Ovary (tissue), 3 donors: ENCODE measurements around the gene C4A.

Experiments used
- EP300 ChIP-seq: sonication (generic); formaldehyde crosslinking; IDR thresholded peaks from one replicate; pipeline ENCODE4 v1.6.1; 2017; ENCODE audit warnings: antibody characterized with exemption
- POLR2A ChIP-seq: fragments of 450-650 bp; IDR thresholded peaks from one replicate; pipeline ENCODE4 v1.6.1; 2017; ENCODE audit warnings: antibody characterized with exemption, mild to moderate bottlenecking, moderate library complexity
- TF ChIP-seq, protein P1 (sequence below), 3 donors: fragments of 450-650 bp in 2 of 3; fragments of 200-600 bp in 1 of 3; IDR thresholded peaks; one replicate each; pipeline versions ENCODE4 v1.5.1 to v1.8.0; 2016 to 2022; ENCODE audit warnings: antibody characterized with exemption in 3 of 3, mild to moderate bottlenecking in 1 of 3
- donor health status: DM: no; HTN: no; CAD: no.

DNA sequence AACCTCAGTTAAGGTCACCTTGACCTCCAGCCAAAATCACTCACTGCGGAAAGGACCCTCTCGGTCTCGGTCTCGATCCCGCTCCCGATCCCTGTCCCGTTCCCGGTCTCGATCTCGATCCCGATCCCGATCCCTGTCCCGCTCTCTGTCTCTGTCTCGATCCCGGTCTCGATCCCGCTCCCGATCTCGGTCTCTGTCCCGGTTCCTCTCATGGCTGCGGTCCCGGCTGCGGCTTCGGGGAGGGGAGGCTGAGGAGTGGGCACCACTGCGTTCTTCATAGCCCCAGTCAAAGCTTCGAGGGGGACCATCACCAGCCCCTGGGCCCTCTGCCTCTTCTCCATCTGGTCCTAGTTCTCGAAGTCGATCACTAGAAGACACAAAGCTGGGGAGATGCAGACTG is 27.3 kb upstream of the C4A start:
- TF ChIP-seq, protein P1, sequence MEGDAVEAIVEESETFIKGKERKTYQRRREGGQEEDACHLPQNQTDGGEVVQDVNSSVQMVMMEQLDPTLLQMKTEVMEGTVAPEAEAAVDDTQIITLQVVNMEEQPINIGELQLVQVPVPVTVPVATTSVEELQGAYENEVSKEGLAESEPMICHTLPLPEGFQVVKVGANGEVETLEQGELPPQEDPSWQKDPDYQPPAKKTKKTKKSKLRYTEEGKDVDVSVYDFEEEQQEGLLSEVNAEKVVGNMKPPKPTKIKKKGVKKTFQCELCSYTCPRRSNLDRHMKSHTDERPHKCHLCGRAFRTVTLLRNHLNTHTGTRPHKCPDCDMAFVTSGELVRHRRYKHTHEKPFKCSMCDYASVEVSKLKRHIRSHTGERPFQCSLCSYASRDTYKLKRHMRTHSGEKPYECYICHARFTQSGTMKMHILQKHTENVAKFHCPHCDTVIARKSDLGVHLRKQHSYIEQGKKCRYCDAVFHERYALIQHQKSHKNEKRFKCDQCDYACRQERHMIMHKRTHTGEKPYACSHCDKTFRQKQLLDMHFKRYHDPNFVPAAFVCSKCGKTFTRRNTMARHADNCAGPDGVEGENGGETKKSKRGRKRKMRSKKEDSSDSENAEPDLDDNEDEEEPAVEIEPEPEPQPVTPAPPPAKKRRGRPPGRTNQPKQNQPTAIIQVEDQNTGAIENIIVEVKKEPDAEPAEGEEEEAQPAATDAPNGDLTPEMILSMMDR (IDR thresholded peaks at IDR 0.05), result no peak
- TF ChIP-seq POLR2A (no peak), EP300 (no peak)
